Naive B cell (primary cell): ENCODE results near the gene ARHGAP42. TPM values are rescaled to one million over a fixed set of nuclear protein-coding genes. Genes with fewer than 3 reads are reported as not detected.
"Not testable (repeated sequence)": the region's sequence is repeated elsewhere in the genome, so short reads cannot be mapped to it uniquely, and the experiment has no call there.

Source experiments
- ATAC-seq, 2 donors: fragments of 150-1000 bp; cut with Tn5 transposase; 2 replicates each; pipeline ENCODE4 v1.10.0; 2021; ENCODE audit warnings: low read depth in 2 of 2, mild to moderate bottlenecking in 2 of 2, moderate library complexity in 2 of 2
- DNase-seq: peaks from one replicate; pipeline ENCODE4 v3.0.0; 2022
- H3K27ac Mint-ChIP-seq, 6 donors: one replicate each; pipeline ENCODE4 v1.8.0; 2020 to 2022; ENCODE audit warnings: mild to moderate bottlenecking in 6 of 6, mixed read lengths in 6 of 6, moderate library complexity in 5 of 6, inconsistent platforms in 2 of 6
- H3K27me3 Mint-ChIP-seq, 3 donors: one replicate each; pipeline ENCODE4 v1.8.0; 2021 to 2022; ENCODE audit warnings: mixed read lengths in 3 of 3, mild to moderate bottlenecking in 1 of 3
- H3K36me3 Mint-ChIP-seq, 2 donors: one replicate each; pipeline ENCODE4 v1.8.0; 2020 to 2022; ENCODE audit warnings: mixed read lengths in 2 of 2, inconsistent platforms in 1 of 2, mild to moderate bottlenecking in 1 of 2
- H3K4me1 Mint-ChIP-seq, 3 donors: one replicate each; pipeline ENCODE4 v1.8.0; 2020 to 2022; ENCODE audit warnings: mixed read lengths in 3 of 3, inconsistent platforms in 1 of 3, mild to moderate bottlenecking in 1 of 3, moderate library complexity in 1 of 3
- H3K4me3 Mint-ChIP-seq, 8 donors: one replicate each; pipeline ENCODE4 v1.8.0; 2020 to 2022; ENCODE audit warnings: mild to moderate bottlenecking in 8 of 8, mixed read lengths in 8 of 8, moderate library complexity in 8 of 8, inconsistent platforms in 2 of 8
- H3K9me3 Mint-ChIP-seq, 7 donors: one replicate each; pipeline ENCODE4 v1.8.0; 2020 to 2022; ENCODE audit warnings: mixed read lengths in 7 of 7, mild to moderate bottlenecking in 5 of 7, inconsistent platforms in 2 of 7, moderate library complexity in 1 of 7
- polyA plus RNA-seq, 6 donors: library from polyadenylated mRNA; unstranded; fragments of 300-500 nt; fragmentation: Illumina TruSeq; gene quantifications; one replicate each; pipeline ENCODE4 v1.2.3, GENCODE V29; 2021; ENCODE audit warnings: low read depth in 6 of 6

Gene ARHGAP42
- polyA plus RNA-seq, 6 donors from 2014 or later: 1.4 to 3.0 (median 1.9) TPM

DNA sequence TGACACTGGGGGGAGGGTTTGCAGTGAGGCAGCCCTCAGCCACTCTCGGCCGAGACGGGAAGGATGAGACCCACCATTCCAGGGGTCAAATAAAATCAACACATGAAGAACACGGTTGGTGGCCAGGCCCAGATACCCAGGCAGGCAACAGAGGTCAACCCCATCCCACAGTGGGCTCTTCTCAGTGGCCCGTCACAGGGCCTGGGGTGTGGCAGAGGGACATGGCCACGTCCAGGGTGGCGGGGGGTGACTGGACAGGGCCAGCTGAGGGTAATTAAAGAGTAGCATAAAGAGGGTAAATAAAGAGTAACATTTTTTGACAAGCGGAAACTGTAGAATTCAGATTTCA, 188.4 kb downstream of the ARHGAP42 start:
- H3K27me3 Mint-ChIP-seq: no peaks in the 10 kb centered on the region
- peaks cover 0 to 5% (median 2%) of the 10 kb centered on the region in 7 donors for H3K9me3 Mint-ChIP-seq
- peaks cover 0 to 5% of the 10 kb centered on the region in 2 donors for H3K36me3 Mint-ChIP-seq
- no peak overlapping the region for H3K4me3 Mint-ChIP-seq
- no peak for ATAC-seq
- H3K27ac Mint-ChIP-seq: peak overlapping the region in 1 of 6 donors; percentile 69
- H3K4me1 Mint-ChIP-seq: peaks cover 0 to 4% (median 0%) of the 10 kb centered on the region in 3 donors
- DNase-seq: no peak

- DNase-seq (no peak), ATAC-seq (no peak)
- peaks cover 0 to 15% (median 8%) of the 10 kb centered on the region in 7 donors for H3K9me3 Mint-ChIP-seq
- peaks cover 0 to 4% (median 0%) of the 10 kb centered on the region in 3 donors for H3K4me1 Mint-ChIP-seq
- H3K36me3 Mint-ChIP-seq: peaks cover 0 to 5% of the 10 kb centered on the region in 2 donors
- no peak overlapping the region for H3K4me3 Mint-ChIP-seq
- H3K27ac Mint-ChIP-seq: no peak overlapping the region
- no peaks in the 10 kb centered on the region for H3K27me3 Mint-ChIP-seq
Observed at GRCh38 chr11:100876815-100877520, 189.9 kb downstream of the ARHGAP42 start.

- Mint-ChIP-seq H3K27ac (no peak overlapping the region), H3K27me3 (no peaks in the 10 kb centered on the region), H3K4me3 (no peak overlapping the region), H3K9me3 (peaks cover 0 to 15% (median 10%) of the 10 kb centered on the region in 7 donors), H3K36me3 (peaks cover 0 to 5% of the 10 kb centered on the region in 2 donors), H3K4me1 (peaks cover 0 to 4% (median 0%) of the 10 kb centered on the region in 3 donors)
- no peak for DNase-seq
- no peak for ATAC-seq
Observed at GRCh38 chr11:100878474-100878873, 191.4 kb downstream of the ARHGAP42 start.

GRCh38 chr11:100882957-100883356, 195.9 kb downstream of the ARHGAP42 start:
- H3K4me3 Mint-ChIP-seq: no peak overlapping the region
- no peak for ATAC-seq

DNA sequence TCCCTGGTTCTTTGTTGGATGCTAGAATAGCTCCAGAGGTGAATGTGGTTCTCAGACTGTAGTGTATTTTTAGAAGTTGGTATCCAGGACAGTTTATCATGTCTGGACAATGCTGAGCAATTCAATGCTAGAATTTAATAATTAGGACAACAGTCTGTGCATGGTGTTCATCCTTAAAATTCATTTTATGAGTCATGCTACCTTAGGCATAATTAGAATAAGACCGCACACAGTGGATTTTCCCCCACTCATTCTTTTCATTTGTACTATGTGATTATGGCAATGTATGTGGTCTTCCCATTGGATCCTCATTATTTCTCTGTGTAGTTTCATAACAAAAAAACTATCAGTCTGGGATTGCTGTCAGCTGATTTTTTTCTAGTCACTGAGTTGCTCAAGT, 196.7 kb downstream of the ARHGAP42 start:
- no peaks in the 10 kb centered on the region for H3K27me3 Mint-ChIP-seq
- no peak overlapping the region for H3K27ac Mint-ChIP-seq
- ATAC-seq: no peak
- no peak overlapping the region for H3K4me3 Mint-ChIP-seq
- no peak for DNase-seq
- H3K36me3 Mint-ChIP-seq: no peaks in the 10 kb centered on the region
- peaks cover 0 to 15% (median 10%) of the 10 kb centered on the region in 7 donors for H3K9me3 Mint-ChIP-seq
- peaks cover 0 to 4% (median 0%) of the 10 kb centered on the region in 3 donors for H3K4me1 Mint-ChIP-seq

More at GRCh38 chr11:100882957-100883356, 195.9 kb downstream of the ARHGAP42 start:
- peaks cover 0 to 4% (median 0%) of the 10 kb centered on the region in 3 donors for H3K4me1 Mint-ChIP-seq
- no peak for DNase-seq
- peaks cover 0 to 15% (median 10%) of the 10 kb centered on the region in 7 donors for H3K9me3 Mint-ChIP-seq
- H3K36me3 Mint-ChIP-seq: peaks cover 0 to 5% of the 10 kb centered on the region in 2 donors
- no peaks in the 10 kb centered on the region for H3K27me3 Mint-ChIP-seq
- peak overlapping the region in 2 of 6 donors; percentile 24 to 53 for H3K27ac Mint-ChIP-seq

DNA sequence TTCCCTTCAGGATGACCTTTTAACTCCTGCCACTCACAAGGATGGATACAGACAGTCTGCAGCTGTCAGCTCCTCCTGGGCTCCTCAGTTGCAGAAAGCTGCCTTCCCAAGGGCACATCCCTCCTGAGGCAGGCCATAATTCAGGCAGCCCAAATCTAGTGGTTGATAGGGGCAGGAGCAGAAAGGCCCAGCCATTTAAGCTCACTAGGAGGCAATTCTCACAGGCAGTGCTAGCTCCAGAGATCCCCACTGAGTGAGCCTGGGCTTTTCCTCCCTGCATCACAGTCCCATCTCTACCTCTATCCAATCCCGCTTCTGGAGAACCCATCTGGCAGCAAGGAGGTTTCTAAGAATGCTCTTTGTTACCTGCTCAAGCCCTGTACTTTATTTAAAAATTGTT, 200.6 kb downstream of the ARHGAP42 start:
- no peaks in the 10 kb centered on the region for H3K27me3 Mint-ChIP-seq
- no peaks in the 10 kb centered on the region for H3K36me3 Mint-ChIP-seq

GRCh38 chr11:100888836-100889235, 201.7 kb downstream of the ARHGAP42 start:
- H3K4me1 Mint-ChIP-seq: no peaks in the 10 kb centered on the region
- no peaks in the 10 kb centered on the region for H3K9me3 Mint-ChIP-seq
- no peak for DNase-seq
- H3K27ac Mint-ChIP-seq: peak overlapping the region in 1 of 6 donors; percentile 32
- ATAC-seq: no peak
- no peaks in the 10 kb centered on the region for H3K27me3 Mint-ChIP-seq
- no peaks in the 10 kb centered on the region for H3K36me3 Mint-ChIP-seq
- no peak overlapping the region for H3K4me3 Mint-ChIP-seq

More for the DNA sequence above, 200.6 kb downstream of the ARHGAP42 start:
- no peaks in the 10 kb centered on the region for H3K4me1 Mint-ChIP-seq
- no peak overlapping the region for H3K27ac Mint-ChIP-seq
- H3K9me3 Mint-ChIP-seq: no peaks in the 10 kb centered on the region
- DNase-seq: no peak
- no peak overlapping the region for H3K4me3 Mint-ChIP-seq
- no peak for ATAC-seq

GRCh38 chr11:100889758-100890157, 202.7 kb downstream of the ARHGAP42 start:
- no peak overlapping the region for H3K27ac Mint-ChIP-seq
- ATAC-seq (no peak), DNase-seq (no peak)
- H3K9me3 Mint-ChIP-seq: no peaks in the 10 kb centered on the region
- no peaks in the 10 kb centered on the region for H3K4me1 Mint-ChIP-seq
- no peaks in the 10 kb centered on the region for H3K27me3 Mint-ChIP-seq
- H3K36me3 Mint-ChIP-seq: no peaks in the 10 kb centered on the region
- no peak overlapping the region for H3K4me3 Mint-ChIP-seq

- Mint-ChIP-seq H3K27me3 (no peaks in the 10 kb centered on the region), H3K27ac (peak overlapping the region in 1 of 6 donors; percentile 17), H3K9me3 (no peaks in the 10 kb centered on the region), H3K4me1 (no peaks in the 10 kb centered on the region), H3K4me3 (no peak overlapping the region), H3K36me3 (no peaks in the 10 kb centered on the region)
- DNase-seq: no peak
- ATAC-seq: no peak
Observed at GRCh38 chr11:100890789-100891188, 203.7 kb downstream of the ARHGAP42 start.

GRCh38 chr11:100892886-100893285, 205.8 kb downstream of the ARHGAP42 start:
- no peak for DNase-seq
- Mint-ChIP-seq H3K27ac (no peak overlapping the region), H3K4me3 (no peak overlapping the region), H3K27me3 (no peaks in the 10 kb centered on the region), H3K4me1 (peaks cover 0 to 4% (median 0%) of the 10 kb centered on the region in 3 donors), H3K9me3 (peaks cover 0 to 3% (median 0%) of the 10 kb centered on the region in 7 donors), H3K36me3 (no peaks in the 10 kb centered on the region)
- ATAC-seq: no peak

DNA sequence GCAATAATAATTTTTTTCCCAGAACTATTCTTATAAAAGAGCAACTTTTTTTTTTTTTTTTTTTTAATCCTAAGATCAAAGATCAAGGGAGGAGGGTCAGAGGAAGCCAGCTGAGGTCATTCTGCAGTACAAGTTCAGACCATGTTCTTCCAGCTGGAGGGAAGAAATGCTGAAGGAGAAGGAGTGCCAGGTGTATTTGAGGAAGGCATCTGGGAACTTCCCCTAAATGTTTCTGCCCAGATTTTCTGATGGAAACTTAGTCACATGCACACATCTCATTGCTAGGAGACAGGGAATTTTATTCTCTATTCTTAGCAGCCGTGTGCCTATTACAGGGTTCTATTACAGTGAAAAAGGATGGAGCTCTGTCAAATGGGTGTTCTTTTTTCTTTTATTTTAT, 208.4 kb downstream of the ARHGAP42 start:
- no peak for ATAC-seq
- Mint-ChIP-seq H3K9me3 (peaks cover 0 to 10% (median 0%) of the 10 kb centered on the region in 7 donors), H3K27me3 (no peaks in the 10 kb centered on the region), H3K27ac (no peak overlapping the region), H3K4me3 (no peak overlapping the region), H3K36me3 (peaks cover 0 to 11% of the 10 kb centered on the region in 2 donors), H3K4me1 (peaks cover 0 to 4% (median 0%) of the 10 kb centered on the region in 3 donors)
- DNase-seq: no peak

DNA sequence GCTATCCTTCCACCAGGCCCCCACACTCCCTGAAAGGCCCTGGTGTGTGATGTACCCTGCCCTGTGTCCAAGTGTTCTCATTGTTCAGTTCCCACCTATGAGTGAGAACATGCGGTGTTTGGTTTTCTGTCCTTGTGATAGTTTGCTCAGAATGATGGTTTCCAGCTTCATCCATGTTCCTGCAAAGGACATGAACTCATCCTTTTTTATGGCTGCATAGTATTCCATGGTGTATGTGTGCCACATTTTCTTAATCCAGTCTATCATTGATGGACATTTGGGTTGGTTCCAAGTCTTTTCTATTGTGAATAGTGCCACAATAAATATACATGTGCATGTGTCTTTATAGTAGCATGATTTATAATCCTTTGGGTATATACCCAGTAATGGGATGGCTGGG, 208.9 kb downstream of the ARHGAP42 start:
- not testable (repeated sequence) for DNase-seq, ATAC-seq, H3K4me3 Mint-ChIP-seq, H3K27me3 Mint-ChIP-seq, H3K27ac Mint-ChIP-seq, H3K4me1 Mint-ChIP-seq
- Mint-ChIP-seq H3K9me3 (peaks cover 0 to 10% (median 0%) of the 10 kb centered on the region in 7 donors), H3K36me3 (peaks cover 0 to 16% of the 10 kb centered on the region in 2 donors)

GRCh38 chr11:100901471-100901870, 214.4 kb downstream of the ARHGAP42 start:
- not testable (repeated sequence) for H3K4me3 Mint-ChIP-seq, H3K4me1 Mint-ChIP-seq, H3K27me3 Mint-ChIP-seq, H3K9me3 Mint-ChIP-seq, DNase-seq, H3K27ac Mint-ChIP-seq, ATAC-seq
- H3K36me3 Mint-ChIP-seq: peaks cover 0 to 17% of the 10 kb centered on the region in 2 donors

GRCh38 chr11:100902454-100903141, 215.5 kb downstream of the ARHGAP42 start:
- H3K4me3 Mint-ChIP-seq: no peak overlapping the region
- peaks cover 0 to 7% (median 0%) of the 10 kb centered on the region in 7 donors for H3K9me3 Mint-ChIP-seq
- peak overlapping the region in 2 of 6 donors; percentile 35 to 67 for H3K27ac Mint-ChIP-seq
- H3K36me3 Mint-ChIP-seq: peaks cover 0 to 17% of the 10 kb centered on the region in 2 donors
- H3K4me1 Mint-ChIP-seq: peaks cover 0 to 2% (median 0%) of the 10 kb centered on the region in 3 donors
- no peak for DNase-seq
- ATAC-seq: no peak
- no peaks in the 10 kb centered on the region for H3K27me3 Mint-ChIP-seq
